ENCODE results near the gene UNC13A. TPM values are rescaled to one million over a fixed set of nuclear protein-coding genes. Genes with fewer than 3 reads are reported as not detected.

Gene UNC13A
- total and polyA plus RNA-seq, 2 of the 8 experiments (the other 6 are each of a cell fraction or from before 2014, with no cell fraction given), result 13.1 to 47.6 TPM

DNA sequence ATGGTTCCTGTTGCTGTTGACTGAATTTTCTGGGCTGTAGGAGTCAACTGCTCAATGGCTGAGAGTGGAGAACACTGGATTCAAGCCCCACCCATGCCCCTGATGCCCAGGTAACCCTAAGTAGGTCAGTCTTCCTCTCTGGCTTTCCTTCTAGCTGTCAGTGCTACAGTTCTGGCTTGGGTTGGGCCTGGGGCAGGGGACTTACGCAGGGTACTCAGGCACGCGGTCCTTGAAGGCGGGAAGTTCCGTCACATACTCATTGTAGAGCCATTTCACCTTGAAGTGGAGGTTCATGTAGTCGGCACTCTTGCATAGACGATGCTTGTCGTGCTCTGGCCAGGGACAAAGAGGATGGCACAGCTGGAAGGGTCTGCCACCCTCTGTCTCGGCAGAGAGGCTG lies 55.6 kb downstream of the UNC13A start:
- no peak overlapping the region for H3K4me3 ChIP-seq (ENCODE audit: extremely low read depth in 1 of 4, insufficient read depth in 2 of 4, low read depth in 3 of 4, low read length in 4 of 4)

More for the DNA sequence above, 55.6 kb downstream of the UNC13A start:
- Histone ChIP-seq H3K27me3 (replicated peaks in 1 of 4; ENCODE audit: control insufficient read depth in 3 of 4, extremely low read depth in 1 of 4, insufficient read depth in 3 of 4, low read length in 3 of 4) (no peaks in the 10 kb centered on the region), H2AFZ (ENCODE audit: low read length) (no peak overlapping the region), H4K20me1 (replicated peaks in 1 of 2; ENCODE audit: control insufficient read depth in 1 of 2, insufficient read depth in 2 of 2, low read length in 2 of 2) (peaks cover 0 to 16% of the 10 kb centered on the region in 2 experiments), H3K18ac (ENCODE audit: extremely low read depth, low read length) (no peak overlapping the region), H3K14ac (ENCODE audit: insufficient read length) (no peak overlapping the region), H2BK20ac (ENCODE audit: low read length) (no peak overlapping the region), H3K36me3 (ENCODE audit: control insufficient read depth in 2 of 4, insufficient read depth in 4 of 4, low read length in 3 of 4) (peaks cover 0 to 32% (median 27%) of the 10 kb centered on the region in 4 experiments; a peak in 6 of 8 replicates), H3K79me2 (ENCODE audit: control insufficient read depth in 1 of 2, insufficient read depth in 2 of 2, low read length in 2 of 2) (no peaks in the 10 kb centered on the region), H2BK5ac (ENCODE audit: low read depth, low read length) (no peak overlapping the region), H3K4me2 (ENCODE audit: insufficient read depth in 1 of 2, low read depth in 2 of 2, low read length in 2 of 2) (no peak overlapping the region), H3K9me3 (ENCODE audit: insufficient read depth in 2 of 2, low read depth in 1 of 2, low read length in 1 of 2) (no peaks in the 10 kb centered on the region; a peak in 1 of 4 replicates), H3K4ac (replicated peaks; ENCODE audit: insufficient read length, low read depth, low read length) (no peak overlapping the region), H2BK120ac (replicated peaks; ENCODE audit: low read depth, low read length) (no peak overlapping the region), H3K23ac (ENCODE audit: insufficient read length) (no peak overlapping the region), H4K91ac (replicated peaks; ENCODE audit: insufficient read length, low read length) (no peak overlapping the region), H2BK12ac (ENCODE audit: low read depth, low read length) (no peak overlapping the region), H2BK15ac (ENCODE audit: low read length) (no peak overlapping the region), H3K27ac (ENCODE audit: low read depth, low read length) (no peak overlapping the region), H3K4me1 (replicated peaks in 1 of 4; ENCODE audit: control insufficient read depth in 3 of 4, insufficient read depth in 4 of 4, low read length in 3 of 4) (no peaks in the 10 kb centered on the region), H4K8ac (ENCODE audit: extremely low read depth, insufficient read depth, low read length) (no peak overlapping the region), H2AK5ac (ENCODE audit: low read depth, low read length) (no peak overlapping the region), H3K79me1 (ENCODE audit: low read depth, low read length) (no peaks in the 10 kb centered on the region; the same call in 1 of the 2 replicates), H3K9ac (replicated peaks in 1 of 4; ENCODE audit: extremely low read depth in 1 of 4, low read depth in 3 of 4, low read length in 3 of 4) (no peak overlapping the region), H3K23me2 (ENCODE audit: low read depth, low read length) (peaks cover 20% of the 10 kb centered on the region; the same call in 1 of the 2 replicates), H3K56ac (replicated peaks; ENCODE audit: insufficient read length, low read depth, low read length) (no peak overlapping the region), H4K5ac (ENCODE audit: insufficient read length, low read depth, low read length) (no peak overlapping the region)
- ChIA-PET POLR2A (ENCODE audit: partially characterized antibody) (interaction anchor here (2.6 kb wide), 1 partner anchor 13 kb away, joined by 9 read pairs; no protein-coding TSS in a partner anchor), CTCF (ENCODE audit: partially characterized antibody) (interaction anchor here (0.8 kb wide), 1 partner anchor 27 kb away, joined by 3 read pairs; no protein-coding TSS in a partner anchor)
- DNase-seq (ENCODE audit: low read depth in 1 of 2, low spot score in 2 of 2) (no peak), FAIRE-seq (no peak)
- no peak for TF ChIP-seq JUN (IDR thresholded peaks at IDR 0.05; ENCODE audit: low read depth, low read length)
- 95% methylated on average over 9 of the region's 9 CpGs; no CpG with 5 or more reads in 1 of the 2 experiments for WGBS, 2 experiments (ENCODE audit: extremely low coverage in 1 of 2, insufficient coverage in 1 of 2, insufficient read length in 1 of 2, insufficient replicate concordance in 2 of 2, low coverage in 1 of 2, low lambda C conversion rate in 2 of 2, missing lambda C conversion rate in 1 of 2)
